ENCODE measurements around the gene SOX18. TPM values are rescaled to one million over a fixed set of nuclear protein-coding genes. Genes with fewer than 3 reads are reported as not detected.

SOX18 gene
- total and polyA plus RNA-seq, 2 of the 13 experiments (the other 11 are each of a cell fraction or from before 2014, with no cell fraction given) = 1.6 to 1.9 TPM

GRCh38 chr20:64035933-64036345, 13.5 kb downstream of the SOX18 start, which contains the start of gene C20orf204 (continued):
- no peak; the same call in 1 of the 2 replicates for TF ChIP-seq SNAPC4 (CRISPR knock-in tag; IDR thresholded peaks at IDR 0.05)
- no peak for TF ChIP-seq ZNF850 (CRISPR knock-in tag; conservative IDR thresholded peaks at IDR 0.05)
- no peak for TF ChIP-seq SUZ12 (IDR thresholded peaks at IDR 0.05; ENCODE audit: low read depth, low read length)
- peak; percentile 48; the same call in 1 of the 2 replicates for TF ChIP-seq PHF20 (CRISPR knock-in tag; IDR thresholded peaks at IDR 0.05)
- TF ChIP-seq ZNF749 (CRISPR knock-in tag; IDR thresholded peaks at IDR 0.05; ENCODE audit: borderline replicate concordance) = peak; percentile 56; the same call in 1 of the 2 replicates
- peak; percentile 38; the same call in 1 of the 2 replicates for TF ChIP-seq ZNF24 (IDR thresholded peaks at IDR 0.05)
- no peak; the same call in 1 of the 2 replicates for TF ChIP-seq PBX2 (CRISPR knock-in tag; IDR thresholded peaks at IDR 0.05)
- TF ChIP-seq NFAT5 (CRISPR knock-in tag; IDR thresholded peaks at IDR 0.05) = no peak
- TF ChIP-seq ZNF235 (CRISPR knock-in tag; IDR thresholded peaks at IDR 0.05; ENCODE audit: borderline replicate concordance) = no peak; the same call in 1 of the 2 replicates
- no peak; the same call in 1 of the 2 replicates for TF ChIP-seq MEIS1 (CRISPR knock-in tag; IDR thresholded peaks at IDR 0.05; ENCODE audit: borderline replicate concordance)
- TF ChIP-seq ZNF251 (CRISPR knock-in tag; IDR thresholded peaks at IDR 0.05) = peak; percentile 85
- no peak for TF ChIP-seq NR0B2 (CRISPR knock-in tag; IDR thresholded peaks at IDR 0.05)
- peak; percentile 86 for TF ChIP-seq TBX2 (CRISPR knock-in tag; IDR thresholded peaks at IDR 0.05; ENCODE audit: borderline replicate concordance)
- no peak for TF ChIP-seq SYNCRIP (IDR thresholded peaks at IDR 0.05; ENCODE audit: insufficient read depth, low read depth, low read length)
- TF ChIP-seq ZNF530 (CRISPR knock-in tag; IDR thresholded peaks at IDR 0.05; ENCODE audit: low read depth) = no peak; the same call in 1 of the 2 replicates
- peak; percentile 42; the same call in 1 of the 2 replicates for TF ChIP-seq ISL2 (CRISPR knock-in tag; IDR thresholded peaks at IDR 0.05)
- TF ChIP-seq CHD4 (IDR thresholded peaks at IDR 0.05; ENCODE audit: borderline replicate concordance, low read length) = no peak
- TF ChIP-seq ZNF572 (CRISPR knock-in tag; IDR thresholded peaks at IDR 0.05) = peak; percentile 66; the same call in 1 of the 2 replicates
- TF ChIP-seq KAT8 (CRISPR knock-in tag; IDR thresholded peaks at IDR 0.05) = peak; percentile 75; the same call in 1 of the 2 replicates

Measured in HepG2 (cell line).